ENCODE measurements around the gene RAB27B. TPM values are rescaled to one million over a fixed set of nuclear protein-coding genes. Genes with fewer than 3 reads are reported as not detected.

RAB27B gene
- total RNA-seq, 1 experiment from 2014 or later: not detected

- H3K4me3 ChIP-seq (ENCODE audit: insufficient read depth, low read depth, low read length): no peak overlapping the region
- no peaks in the 10 kb centered on the region for H3K36me3 ChIP-seq (replicated peaks; ENCODE audit: control insufficient read depth, insufficient read depth, low read length)
These were observed 71.2 kb downstream of the RAB27B start for GRCh38 chr18:54899500-54899899.

DNA sequence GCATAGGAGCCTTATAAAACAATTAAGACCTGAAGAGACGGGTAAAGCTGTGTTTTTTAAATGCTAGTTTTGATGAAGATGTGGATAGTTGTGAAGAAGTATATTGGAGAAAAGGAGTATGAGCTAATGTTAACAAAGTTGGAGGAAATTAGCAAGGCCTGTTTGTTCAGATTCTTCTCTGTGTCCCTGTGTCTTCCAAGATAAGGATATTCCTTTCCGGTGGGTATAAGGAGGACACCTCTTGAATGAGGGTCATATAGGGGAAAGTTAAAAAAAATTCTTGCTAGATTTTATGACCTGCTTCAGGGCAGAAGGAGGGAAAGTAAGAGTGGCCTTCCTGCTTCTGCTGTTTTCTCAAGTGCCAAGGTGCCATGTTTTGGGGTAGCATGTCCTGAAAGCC lies 72.0 kb downstream of the RAB27B start:
- H3K36me3 ChIP-seq (replicated peaks; ENCODE audit: control insufficient read depth, insufficient read depth, low read length): no peaks in the 10 kb centered on the region
- H3K4me3 ChIP-seq (ENCODE audit: insufficient read depth, low read depth, low read length): no peak overlapping the region
- DNase-seq: no peak

More at GRCh38 chr18:54899500-54899899, 71.2 kb downstream of the RAB27B start:
- no peaks in the 10 kb centered on the region for H3K27me3 ChIP-seq (ENCODE audit: control insufficient read depth, insufficient read depth, low read length)
- no peak for DNase-seq

DNA sequence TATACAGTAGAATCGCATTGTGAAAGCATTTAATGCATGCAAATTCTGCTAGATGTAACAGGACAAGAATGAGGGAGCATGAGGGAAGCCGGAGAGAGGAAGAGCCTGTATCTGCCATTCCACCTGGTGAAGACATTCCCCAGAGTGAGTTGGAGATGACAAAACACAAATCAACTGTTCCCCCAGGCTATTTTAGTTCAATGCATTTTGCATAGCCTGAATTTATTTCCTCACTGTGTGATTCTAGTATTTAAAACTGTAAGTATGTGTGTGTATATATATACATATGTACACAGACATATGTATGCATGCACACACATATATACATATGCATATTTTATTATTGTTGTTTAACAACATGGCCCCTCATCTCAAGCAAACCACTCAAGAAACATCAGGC lies 76.3 kb downstream of the RAB27B start:
- Histone ChIP-seq H3K4me3 (ENCODE audit: insufficient read depth, low read depth, low read length) (no peak overlapping the region), H3K36me3 (replicated peaks; ENCODE audit: control insufficient read depth, insufficient read depth, low read length) (no peaks in the 10 kb centered on the region), H3K27me3 (ENCODE audit: control insufficient read depth, insufficient read depth, low read length) (no peaks in the 10 kb centered on the region)
- DNase-seq: no peak

More for the DNA sequence above, 72.0 kb downstream of the RAB27B start:
- no peaks in the 10 kb centered on the region for H3K27me3 ChIP-seq (ENCODE audit: control insufficient read depth, insufficient read depth, low read length)

- H3K36me3 ChIP-seq (replicated peaks; ENCODE audit: control insufficient read depth, insufficient read depth, low read length): no peaks in the 10 kb centered on the region
- no peaks in the 10 kb centered on the region for H3K27me3 ChIP-seq (ENCODE audit: control insufficient read depth, insufficient read depth, low read length)
- no peak overlapping the region for H3K4me3 ChIP-seq (ENCODE audit: insufficient read depth, low read depth, low read length)
- no peak for DNase-seq
These were observed 77.4 kb downstream of the RAB27B start for GRCh38 chr18:54905629-54906028.

GRCh38 chr18:54906331-54907185 lies 78.3 kb downstream of the RAB27B start:
- Histone ChIP-seq H3K36me3 (replicated peaks; ENCODE audit: control insufficient read depth, insufficient read depth, low read length) (no peaks in the 10 kb centered on the region), H3K27me3 (ENCODE audit: control insufficient read depth, insufficient read depth, low read length) (no peaks in the 10 kb centered on the region), H3K4me3 (ENCODE audit: insufficient read depth, low read depth, low read length) (no peak overlapping the region)
- DNase-seq: no peak

- H3K27me3 ChIP-seq (ENCODE audit: control insufficient read depth, insufficient read depth, low read length): no peaks in the 10 kb centered on the region
- no peak for DNase-seq
- H3K36me3 ChIP-seq (replicated peaks; ENCODE audit: control insufficient read depth, insufficient read depth, low read length): no peaks in the 10 kb centered on the region
- H3K4me3 ChIP-seq (ENCODE audit: insufficient read depth, low read depth, low read length): no peak overlapping the region
These were observed 81.3 kb downstream of the RAB27B start for GRCh38 chr18:54909538-54909937.

DNA sequence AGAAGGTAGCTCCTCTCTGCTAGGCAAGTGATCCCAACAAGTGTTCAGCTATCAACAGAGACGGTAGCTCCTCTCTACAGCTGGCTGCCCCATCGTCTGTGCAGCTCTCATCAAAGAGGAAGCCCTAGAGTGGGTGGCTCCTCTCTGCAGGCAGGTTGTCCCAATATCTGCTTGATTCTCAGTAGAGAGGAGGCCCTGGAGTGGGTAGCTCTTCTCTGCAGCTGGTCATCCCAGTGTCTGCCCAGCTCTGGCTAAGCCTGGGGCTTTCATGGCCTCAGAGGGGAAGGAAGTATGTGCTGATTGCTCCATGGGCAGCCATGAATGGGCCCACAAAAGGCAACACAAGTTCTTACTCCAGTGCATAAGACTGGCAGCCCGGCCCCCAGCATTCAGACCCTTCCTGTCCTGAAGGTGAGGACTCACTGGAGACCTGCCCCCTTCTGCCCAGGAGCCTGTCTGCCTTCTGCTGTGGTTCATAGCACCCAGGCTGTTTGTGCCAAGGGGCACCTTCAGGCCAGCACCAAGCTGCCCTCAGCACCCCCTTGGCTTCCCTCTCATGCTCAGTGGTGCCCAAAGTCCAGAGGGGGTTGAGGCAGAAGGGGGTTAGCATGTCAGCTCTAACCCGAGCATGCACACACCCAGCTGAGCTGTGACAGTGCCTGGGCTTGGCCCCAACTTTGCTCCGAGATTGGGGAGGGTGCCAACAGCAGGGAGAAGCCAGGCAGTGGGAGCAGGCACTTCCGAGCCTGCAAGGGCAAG lies 82.1 kb downstream of the RAB27B start:
- Histone ChIP-seq H3K4me3 (ENCODE audit: insufficient read depth, low read depth, low read length) (no peak overlapping the region), H3K27me3 (ENCODE audit: control insufficient read depth, insufficient read depth, low read length) (no peaks in the 10 kb centered on the region), H3K36me3 (replicated peaks; ENCODE audit: control insufficient read depth, insufficient read depth, low read length) (no peaks in the 10 kb centered on the region)
- DNase-seq: no peak

- Histone ChIP-seq H3K27me3 (ENCODE audit: control insufficient read depth, insufficient read depth, low read length) (no peaks in the 10 kb centered on the region), H3K4me3 (ENCODE audit: insufficient read depth, low read depth, low read length) (no peak overlapping the region), H3K36me3 (replicated peaks; ENCODE audit: control insufficient read depth, insufficient read depth, low read length) (no peaks in the 10 kb centered on the region)
- DNase-seq: no peak
These were observed 83.3 kb downstream of the RAB27B start for GRCh38 chr18:54911551-54911950.

- no peak for DNase-seq
- H3K36me3 ChIP-seq (replicated peaks; ENCODE audit: control insufficient read depth, insufficient read depth, low read length): no peaks in the 10 kb centered on the region
- no peaks in the 10 kb centered on the region for H3K27me3 ChIP-seq (ENCODE audit: control insufficient read depth, insufficient read depth, low read length)
- H3K4me3 ChIP-seq (ENCODE audit: insufficient read depth, low read depth, low read length): no peak overlapping the region
These were observed 86.5 kb downstream of the RAB27B start for GRCh38 chr18:54914816-54915215.

DNA sequence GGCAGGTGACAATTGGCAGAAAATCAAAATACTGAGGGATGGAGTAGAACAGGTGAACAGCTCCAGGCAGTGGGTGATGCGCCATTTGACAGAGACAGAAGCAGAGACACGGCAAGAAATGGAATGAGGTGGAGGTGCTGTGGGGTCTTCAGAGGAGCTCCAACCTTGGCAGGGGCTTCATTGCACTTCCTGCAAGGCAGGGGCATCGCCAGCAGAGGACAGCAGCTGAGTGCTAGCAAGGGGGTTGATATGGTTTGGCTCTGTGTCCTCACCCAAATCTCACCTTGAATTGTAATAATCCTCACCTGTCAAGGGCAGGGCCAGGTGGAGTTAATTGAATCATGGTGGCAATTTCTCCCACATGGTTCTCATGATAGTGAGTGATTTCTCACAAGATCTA lies 88.2 kb downstream of the RAB27B start:
- Histone ChIP-seq H3K4me3 (ENCODE audit: insufficient read depth, low read depth, low read length) (no peak overlapping the region), H3K27me3 (ENCODE audit: control insufficient read depth, insufficient read depth, low read length) (no peaks in the 10 kb centered on the region), H3K36me3 (replicated peaks; ENCODE audit: control insufficient read depth, insufficient read depth, low read length) (no peaks in the 10 kb centered on the region)
- peak; percentile 15 for DNase-seq

- no peak for DNase-seq
- Histone ChIP-seq H3K4me3 (ENCODE audit: insufficient read depth, low read depth, low read length) (no peak overlapping the region), H3K36me3 (replicated peaks; ENCODE audit: control insufficient read depth, insufficient read depth, low read length) (no peaks in the 10 kb centered on the region), H3K27me3 (ENCODE audit: control insufficient read depth, insufficient read depth, low read length) (no peaks in the 10 kb centered on the region)
These were observed 89.8 kb downstream of the RAB27B start for GRCh38 chr18:54918060-54918459.

DNA sequence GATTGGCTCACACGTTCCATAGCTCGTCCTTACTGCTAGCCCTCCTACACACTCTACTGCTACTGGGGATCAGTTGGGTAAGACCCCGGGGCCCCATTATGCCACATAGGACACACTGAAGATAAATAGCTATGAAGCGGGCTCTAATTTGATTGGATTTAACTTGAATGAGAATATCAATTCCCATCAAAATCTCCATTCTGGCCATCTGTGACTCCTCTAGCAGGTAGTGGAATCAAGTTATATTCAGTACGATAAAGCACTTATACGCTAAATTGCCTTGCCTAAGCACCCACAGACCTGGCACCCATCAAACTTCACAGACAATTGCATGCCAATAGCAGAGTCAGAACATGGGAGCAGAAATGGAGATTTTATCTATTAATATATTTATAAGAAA lies 91.1 kb downstream of the RAB27B start:
- no peak overlapping the region for H3K4me3 ChIP-seq (ENCODE audit: insufficient read depth, low read depth, low read length)
- H3K36me3 ChIP-seq (replicated peaks; ENCODE audit: control insufficient read depth, insufficient read depth, low read length): no peaks in the 10 kb centered on the region
- no peak for DNase-seq
- no peaks in the 10 kb centered on the region for H3K27me3 ChIP-seq (ENCODE audit: control insufficient read depth, insufficient read depth, low read length)

DNA sequence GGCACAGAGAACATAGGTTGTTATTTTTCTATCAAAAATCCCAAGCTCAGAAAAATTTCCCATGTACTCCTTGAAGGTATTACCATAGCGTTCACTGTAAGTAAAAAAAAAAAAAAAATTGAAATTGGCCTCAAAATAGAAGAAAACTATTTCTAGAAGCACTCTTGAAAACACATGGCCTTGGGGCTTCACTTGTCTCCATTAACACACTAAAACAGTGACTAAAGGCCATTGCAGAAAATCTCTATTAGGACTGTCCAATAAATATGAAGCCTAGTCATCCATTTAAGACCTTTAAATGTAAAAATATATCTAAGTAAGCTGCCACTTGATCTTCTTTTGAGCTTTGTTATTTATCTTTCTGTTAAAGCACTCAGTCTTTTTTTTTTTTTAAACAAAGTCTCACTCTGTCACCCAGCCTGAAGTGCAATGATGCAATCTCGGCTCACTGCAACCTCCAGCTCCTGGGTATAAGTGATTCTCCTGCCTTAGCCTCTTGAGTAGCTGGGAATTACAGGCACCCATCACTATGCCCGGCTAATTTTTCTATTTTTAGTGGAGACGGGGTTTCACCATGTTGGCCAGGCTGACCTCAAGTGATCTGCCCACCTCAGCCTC lies 95.2 kb downstream of the RAB27B start:
- H3K4me3 ChIP-seq (ENCODE audit: insufficient read depth, low read depth, low read length): no peak overlapping the region
- no peaks in the 10 kb centered on the region for H3K27me3 ChIP-seq (ENCODE audit: control insufficient read depth, insufficient read depth, low read length)
- DNase-seq: no peak
- no peaks in the 10 kb centered on the region for H3K36me3 ChIP-seq (replicated peaks; ENCODE audit: control insufficient read depth, insufficient read depth, low read length)

DNA sequence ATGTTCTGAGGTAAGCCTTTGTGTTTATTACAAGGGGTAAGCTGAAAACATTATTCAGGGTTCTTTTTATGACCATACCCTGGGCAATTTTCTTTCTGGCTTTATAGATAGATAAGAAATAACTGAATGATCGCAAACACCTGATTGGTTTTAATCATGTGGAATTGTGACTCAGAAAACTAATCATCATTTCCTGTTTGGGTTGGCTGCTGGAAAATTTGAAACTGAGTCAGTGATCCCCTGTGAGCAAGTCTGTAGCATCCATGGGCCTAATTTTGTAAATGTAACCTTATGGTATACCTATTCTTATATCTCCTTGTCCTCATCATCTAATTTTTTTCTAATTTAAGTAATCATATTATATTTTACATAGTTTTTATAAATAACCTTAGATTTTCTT lies 96.7 kb downstream of the RAB27B start:
- no peak for DNase-seq
- Histone ChIP-seq H3K36me3 (replicated peaks; ENCODE audit: control insufficient read depth, insufficient read depth, low read length) (no peaks in the 10 kb centered on the region), H3K27me3 (ENCODE audit: control insufficient read depth, insufficient read depth, low read length) (no peaks in the 10 kb centered on the region), H3K4me3 (ENCODE audit: insufficient read depth, low read depth, low read length) (no peak overlapping the region)

Measured in H7 (cell line).